ENCODE results near the gene CERKL. TPM values are rescaled to one million over a fixed set of nuclear protein-coding genes. Genes with fewer than 3 reads are reported as not detected.

CERKL gene
- total RNA-seq, 1 experiment from 2014 or later = 0.23 TPM

DNA sequence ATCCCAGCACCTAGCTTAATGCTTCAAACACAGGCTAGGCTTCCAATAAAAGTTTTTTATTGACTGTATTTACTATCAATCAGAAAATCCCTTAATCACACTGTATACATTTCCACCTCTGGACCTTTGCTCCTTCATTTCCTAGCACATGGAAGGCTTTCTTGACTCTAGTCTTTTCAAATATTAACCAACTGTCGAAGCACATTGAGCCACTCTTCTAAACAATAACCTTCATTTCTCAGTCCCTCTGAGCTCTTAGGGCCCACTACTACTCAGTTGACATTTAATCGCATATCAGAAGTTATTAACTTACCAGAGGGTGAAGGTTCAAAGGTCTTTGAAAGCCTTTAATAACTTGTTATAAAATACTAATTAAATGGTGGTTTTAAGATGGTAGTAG, 37.4 kb downstream of the CERKL start:
- no peaks in the 10 kb centered on the region for H3K9me3 Mint-ChIP-seq (ENCODE audit: unreplicated experiment)
- ChIA-PET CTCF (interaction anchor here (0.7 kb wide), 1 partner anchor 889 kb away, joined by 6 read pairs; no protein-coding TSS in a partner anchor), POLR2A (no interaction called here)
- H3K4me1 Mint-ChIP-seq (ENCODE audit: insufficient read depth, unreplicated experiment) = no peaks in the 10 kb centered on the region
- no peak for DNase-seq (ENCODE audit: unreplicated experiment)
- H3K27ac Mint-ChIP-seq (ENCODE audit: low read depth, unreplicated experiment) = no peak overlapping the region
- no peak overlapping the region for H3K4me3 Mint-ChIP-seq (ENCODE audit: unreplicated experiment)
- no peaks in the 10 kb centered on the region for H3K36me3 Mint-ChIP-seq (ENCODE audit: insufficient read depth, unreplicated experiment)
- BruUV-seq (replicated peaks) = no TSS peak
- intact Hi-C loops (cut with micrococcal nuclease) = no loop called here
- TF ChIP-seq, protein P1, sequence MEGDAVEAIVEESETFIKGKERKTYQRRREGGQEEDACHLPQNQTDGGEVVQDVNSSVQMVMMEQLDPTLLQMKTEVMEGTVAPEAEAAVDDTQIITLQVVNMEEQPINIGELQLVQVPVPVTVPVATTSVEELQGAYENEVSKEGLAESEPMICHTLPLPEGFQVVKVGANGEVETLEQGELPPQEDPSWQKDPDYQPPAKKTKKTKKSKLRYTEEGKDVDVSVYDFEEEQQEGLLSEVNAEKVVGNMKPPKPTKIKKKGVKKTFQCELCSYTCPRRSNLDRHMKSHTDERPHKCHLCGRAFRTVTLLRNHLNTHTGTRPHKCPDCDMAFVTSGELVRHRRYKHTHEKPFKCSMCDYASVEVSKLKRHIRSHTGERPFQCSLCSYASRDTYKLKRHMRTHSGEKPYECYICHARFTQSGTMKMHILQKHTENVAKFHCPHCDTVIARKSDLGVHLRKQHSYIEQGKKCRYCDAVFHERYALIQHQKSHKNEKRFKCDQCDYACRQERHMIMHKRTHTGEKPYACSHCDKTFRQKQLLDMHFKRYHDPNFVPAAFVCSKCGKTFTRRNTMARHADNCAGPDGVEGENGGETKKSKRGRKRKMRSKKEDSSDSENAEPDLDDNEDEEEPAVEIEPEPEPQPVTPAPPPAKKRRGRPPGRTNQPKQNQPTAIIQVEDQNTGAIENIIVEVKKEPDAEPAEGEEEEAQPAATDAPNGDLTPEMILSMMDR (IDR thresholded peaks at IDR 0.05; ENCODE audit: unreplicated experiment) = no peak
- H3K27me3 Mint-ChIP-seq (ENCODE audit: insufficient read depth, unreplicated experiment) = no peaks in the 10 kb centered on the region

GRCh38 chr2:181616715-181617114, 40.2 kb downstream of the CERKL start:
- CTCF ChIA-PET = no interaction called here
- no TSS peak for BruUV-seq (replicated peaks)
- Mint-ChIP-seq H3K27me3 (ENCODE audit: insufficient read depth, unreplicated experiment) (no peaks in the 10 kb centered on the region), H3K4me1 (ENCODE audit: insufficient read depth, unreplicated experiment) (no peaks in the 10 kb centered on the region), H3K36me3 (ENCODE audit: insufficient read depth, unreplicated experiment) (no peaks in the 10 kb centered on the region), H3K9me3 (ENCODE audit: unreplicated experiment) (no peaks in the 10 kb centered on the region), H3K27ac (ENCODE audit: low read depth, unreplicated experiment) (no peak overlapping the region), H3K4me3 (ENCODE audit: unreplicated experiment) (no peak overlapping the region)
- intact Hi-C loops (cut with micrococcal nuclease) = no loop called here
- POLR2A ChIA-PET = no interaction called here
- DNase-seq (ENCODE audit: unreplicated experiment) = no peak
- TF ChIP-seq, protein P1 (IDR thresholded peaks at IDR 0.05; ENCODE audit: unreplicated experiment) = no peak

GRCh38 chr2:181614874-181615638, 41.8 kb downstream of the CERKL start:
- Mint-ChIP-seq H3K4me1 (ENCODE audit: insufficient read depth, unreplicated experiment) (no peaks in the 10 kb centered on the region), H3K36me3 (ENCODE audit: insufficient read depth, unreplicated experiment) (no peaks in the 10 kb centered on the region), H3K9me3 (ENCODE audit: unreplicated experiment) (no peaks in the 10 kb centered on the region), H3K27ac (ENCODE audit: low read depth, unreplicated experiment) (no peak overlapping the region), H3K27me3 (ENCODE audit: insufficient read depth, unreplicated experiment) (no peaks in the 10 kb centered on the region), H3K4me3 (ENCODE audit: unreplicated experiment) (no peak overlapping the region)
- CTCF ChIA-PET = no interaction called here
- intact Hi-C loops (cut with micrococcal nuclease) = no loop called here
- no peak for DNase-seq (ENCODE audit: unreplicated experiment)
- POLR2A ChIA-PET = no interaction called here
- BruUV-seq (replicated peaks) = no TSS peak
- TF ChIP-seq, protein P1 (IDR thresholded peaks at IDR 0.05; ENCODE audit: unreplicated experiment) = no peak

DNA sequence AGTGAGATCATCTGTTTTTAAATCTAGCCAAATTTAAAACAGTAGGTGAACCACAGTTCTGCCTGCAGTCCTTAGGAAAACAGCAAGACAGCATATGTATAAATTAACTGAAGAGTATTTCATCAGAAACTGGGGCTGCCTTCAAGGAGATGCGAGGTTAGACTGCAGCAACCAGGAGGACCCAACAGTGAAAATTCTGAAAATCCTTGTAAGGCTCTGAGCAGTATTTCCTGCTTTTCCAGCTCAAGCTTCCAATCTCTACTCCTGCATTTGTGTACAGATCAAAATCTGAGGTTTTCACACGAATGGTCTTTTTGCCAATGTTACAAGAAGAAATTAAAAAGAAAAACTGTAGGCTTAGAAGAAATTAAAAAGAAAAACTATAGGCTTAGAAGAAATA, 43.7 kb downstream of the CERKL start:
- no peaks in the 10 kb centered on the region for H3K4me1 Mint-ChIP-seq (ENCODE audit: insufficient read depth, unreplicated experiment)
- no peaks in the 10 kb centered on the region for H3K9me3 Mint-ChIP-seq (ENCODE audit: unreplicated experiment)
- BruUV-seq (replicated peaks) = no TSS peak
- CTCF ChIA-PET = interaction anchor here (0.6 to 0.7 kb wide), 2 partner anchors 11 to 31 kb away, joined by 3 read pairs; no protein-coding TSS in a partner anchor
- H3K36me3 Mint-ChIP-seq (ENCODE audit: insufficient read depth, unreplicated experiment) = no peaks in the 10 kb centered on the region
- DNase-seq (ENCODE audit: unreplicated experiment) = no peak
- H3K4me3 Mint-ChIP-seq (ENCODE audit: unreplicated experiment) = no peak overlapping the region
- H3K27me3 Mint-ChIP-seq (ENCODE audit: insufficient read depth, unreplicated experiment) = no peaks in the 10 kb centered on the region
- TF ChIP-seq, protein P1 (IDR thresholded peaks at IDR 0.05; ENCODE audit: unreplicated experiment) = no peak
- POLR2A ChIA-PET = no interaction called here
- intact Hi-C loops (cut with micrococcal nuclease) = no loop called here
- H3K27ac Mint-ChIP-seq (ENCODE audit: low read depth, unreplicated experiment) = no peak overlapping the region
